ENCODE measurements around the gene PARP8.
A peak's percentile ranks its signal among the peaks of the same experiment; 100 is the strongest.
"Not testable (repeated sequence)": the region's sequence is repeated elsewhere in the genome, so short reads cannot be mapped to it uniquely, and the experiment has no call there.

The PARP8 gene

DNA sequence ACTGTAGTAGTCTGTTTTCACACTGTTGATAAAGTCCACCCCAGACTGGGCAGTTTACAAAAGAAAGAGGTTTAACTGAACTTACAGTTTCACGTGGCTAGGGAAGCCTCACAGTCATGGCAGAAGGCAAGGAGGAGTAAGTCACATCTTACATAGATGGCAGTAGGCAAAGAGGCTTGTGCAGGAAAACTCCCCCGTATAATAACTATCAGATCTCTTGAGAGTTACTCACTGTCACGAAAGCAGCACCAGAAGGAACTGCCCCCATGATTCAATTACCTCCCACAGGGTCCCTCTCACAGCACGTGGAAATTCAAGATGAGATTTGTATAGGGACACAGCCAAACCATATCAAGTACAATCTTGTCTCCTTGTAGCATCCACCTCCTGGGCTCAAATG lies 21.1 kb downstream of the PARP8 start:
- no peak for DNase-seq

GRCh38 chr5:50691399-50692016 lies 25.1 kb downstream of the PARP8 start:
- DNase-seq = no peak

GRCh38 chr5:50694027-50694590 lies 27.7 kb downstream of the PARP8 start:
- no peak for DNase-seq

DNA sequence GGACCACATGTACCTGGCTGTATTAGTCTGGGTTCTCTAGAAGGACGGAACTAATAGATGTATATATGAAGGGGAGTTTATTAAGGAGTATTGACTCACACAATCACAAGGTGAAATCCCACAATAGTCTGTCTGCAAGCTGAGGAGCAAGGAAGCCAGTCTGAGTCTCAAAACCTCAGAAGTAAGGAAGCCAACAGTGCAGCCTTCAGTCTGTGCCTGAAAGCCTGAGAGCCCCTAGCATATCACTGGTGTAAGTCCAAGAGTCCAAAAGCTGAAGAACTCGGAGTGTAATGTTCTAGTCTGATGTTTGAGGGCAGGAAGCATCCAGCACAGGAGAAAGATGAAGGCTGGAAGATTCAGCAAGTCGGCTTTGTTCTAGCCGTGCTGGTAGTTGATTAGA lies 28.2 kb downstream of the PARP8 start:
- DNase-seq = not testable (repeated sequence)

DNA sequence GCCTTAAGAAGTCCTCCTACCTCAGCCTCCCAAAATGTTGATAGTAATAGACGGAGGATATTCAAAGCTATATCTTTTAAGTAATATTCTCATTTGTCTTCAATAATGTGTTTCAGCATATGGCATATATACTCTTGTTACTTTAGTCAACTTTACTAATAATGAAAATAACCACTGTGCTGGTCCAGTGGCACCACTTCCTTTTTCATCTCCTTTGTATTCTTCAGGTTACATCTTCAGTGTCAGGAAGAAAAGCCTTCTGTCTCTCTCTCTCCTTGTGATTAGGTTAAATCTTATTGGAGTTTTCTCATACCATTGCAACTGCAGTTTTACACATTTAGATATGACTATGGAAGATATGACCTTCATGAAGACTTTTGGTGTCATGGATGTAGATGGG lies 31.3 kb downstream of the PARP8 start:
- DNase-seq = no peak

GRCh38 chr5:50699737-50700136 lies 33.3 kb downstream of the PARP8 start:
- peak; percentile 20 for DNase-seq

GRCh38 chr5:50700706-50701105 lies 34.3 kb downstream of the PARP8 start:
- DNase-seq = no peak

DNA sequence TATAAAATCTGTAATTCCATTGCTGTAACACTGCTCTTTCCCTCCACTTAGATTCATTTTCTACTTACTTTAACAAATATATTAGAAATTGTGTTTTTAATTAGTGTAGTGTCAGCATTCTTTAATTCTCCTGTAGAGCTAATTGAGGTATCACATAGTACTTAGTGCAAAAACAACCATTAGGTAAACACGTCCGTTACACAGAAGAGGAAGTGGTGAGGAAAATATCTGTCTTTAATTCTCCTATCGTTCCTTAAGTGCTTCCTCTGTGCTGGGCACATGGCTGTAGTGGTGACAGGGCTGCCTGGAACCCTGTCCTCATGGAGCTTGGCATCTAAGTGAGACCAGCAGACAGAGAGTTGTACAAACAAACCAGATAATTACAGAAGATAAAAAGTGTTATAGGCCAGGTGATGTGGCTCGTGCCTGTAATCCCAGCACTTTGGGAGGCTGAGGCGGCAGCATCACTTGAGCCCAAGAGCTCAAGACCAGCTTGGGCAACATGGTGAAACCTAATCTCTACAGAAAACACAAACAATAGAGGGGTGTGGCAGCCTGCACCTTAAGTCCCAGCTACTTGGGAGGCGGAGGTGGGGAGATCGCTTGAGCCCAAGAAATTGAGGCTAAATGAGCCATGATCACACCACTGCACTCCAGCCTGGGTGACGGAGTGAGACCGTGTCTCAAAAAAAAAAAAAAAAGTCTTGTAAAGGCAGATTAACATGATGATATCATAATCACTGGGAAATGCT lies 36.4 kb downstream of the PARP8 start:
- no peak for DNase-seq

GRCh38 chr5:50703367-50703666 lies 36.9 kb downstream of the PARP8 start:
- DNase-seq = no peak

DNA sequence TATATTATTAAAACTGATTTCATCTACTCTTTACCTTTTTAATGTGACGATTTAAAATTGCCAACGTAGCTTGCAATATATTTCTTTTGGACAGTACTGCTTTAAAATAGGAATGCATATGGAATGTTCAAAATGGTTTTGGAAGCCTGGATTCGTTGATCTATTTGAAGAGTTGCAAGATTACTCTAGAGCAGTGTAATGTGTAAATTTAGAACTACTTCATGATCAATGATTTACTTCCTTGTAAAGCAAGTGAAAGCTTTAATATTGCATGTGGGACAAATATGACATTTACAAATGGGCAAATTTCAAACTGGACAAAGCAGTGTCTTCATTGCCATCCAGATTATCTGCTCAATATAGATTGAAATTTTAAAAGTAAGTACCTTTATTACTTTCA lies 38.3 kb downstream of the PARP8 start:
- no peak for DNase-seq

GRCh38 chr5:50709471-50709870 lies 43.0 kb downstream of the PARP8 start:
- DNase-seq = peak; percentile 77

GRCh38 chr5:50710838-50711237 lies 44.4 kb downstream of the PARP8 start:
- no peak for DNase-seq

GRCh38 chr5:50711280-50711679 lies 44.8 kb downstream of the PARP8 start:
- no peak for DNase-seq

- DNase-seq = no peak
Measured at GRCh38 chr5:50712479-50712878, 46.0 kb downstream of the PARP8 start.

DNA sequence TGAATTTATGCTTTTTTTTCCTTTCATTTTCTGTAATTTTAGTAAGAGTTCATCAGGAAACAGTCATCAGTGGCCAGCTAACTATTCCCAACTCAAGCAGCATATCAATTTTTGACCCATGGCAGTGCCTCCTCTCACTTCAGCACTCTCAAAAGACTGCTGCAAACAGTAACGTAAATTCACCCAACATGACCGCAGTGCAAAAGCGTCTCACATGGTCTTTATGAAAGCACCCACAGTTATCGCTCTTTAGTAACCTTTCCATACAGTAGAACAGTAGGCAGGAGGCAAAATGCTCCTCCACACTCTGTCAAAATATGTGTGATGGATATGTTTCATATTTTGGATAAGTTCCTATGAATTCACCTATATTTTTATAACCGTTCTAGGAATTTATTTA lies 48.6 kb downstream of the PARP8 start:
- no peak for DNase-seq

DNA sequence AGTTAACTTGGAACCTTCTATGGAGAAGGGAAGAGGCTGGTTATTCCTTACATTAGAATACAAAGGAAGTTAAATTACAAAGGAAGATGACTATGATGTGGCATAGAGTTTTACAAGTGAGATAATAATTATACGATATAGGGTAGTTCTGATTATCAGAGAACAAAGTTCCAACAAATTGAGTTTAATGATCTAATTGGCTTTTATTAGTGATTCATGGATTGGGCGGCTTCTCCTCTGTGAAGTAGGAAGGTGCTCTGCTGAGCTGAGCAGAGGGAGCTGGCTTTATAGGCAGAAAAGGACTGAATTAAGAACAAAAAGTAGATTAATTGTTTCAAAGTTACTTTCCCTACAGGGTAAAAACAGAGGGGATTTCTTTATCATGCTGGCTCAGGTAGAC lies 49.7 kb downstream of the PARP8 start:
- DNase-seq = no peak

- no peak for DNase-seq
Measured at GRCh38 chr5:50717651-50718050, 51.2 kb downstream of the PARP8 start.

GRCh38 chr5:50720061-50720710 lies 53.7 kb downstream of the PARP8 start:
- DNase-seq = no peak

GRCh38 chr5:50722223-50722622 lies 55.8 kb downstream of the PARP8 start:
- DNase-seq = no peak

GRCh38 chr5:50724262-50724661 lies 57.8 kb downstream of the PARP8 start:
- DNase-seq = no peak

- no peak for DNase-seq
Measured at GRCh38 chr5:50725800-50726474, 59.5 kb downstream of the PARP8 start.

DNA sequence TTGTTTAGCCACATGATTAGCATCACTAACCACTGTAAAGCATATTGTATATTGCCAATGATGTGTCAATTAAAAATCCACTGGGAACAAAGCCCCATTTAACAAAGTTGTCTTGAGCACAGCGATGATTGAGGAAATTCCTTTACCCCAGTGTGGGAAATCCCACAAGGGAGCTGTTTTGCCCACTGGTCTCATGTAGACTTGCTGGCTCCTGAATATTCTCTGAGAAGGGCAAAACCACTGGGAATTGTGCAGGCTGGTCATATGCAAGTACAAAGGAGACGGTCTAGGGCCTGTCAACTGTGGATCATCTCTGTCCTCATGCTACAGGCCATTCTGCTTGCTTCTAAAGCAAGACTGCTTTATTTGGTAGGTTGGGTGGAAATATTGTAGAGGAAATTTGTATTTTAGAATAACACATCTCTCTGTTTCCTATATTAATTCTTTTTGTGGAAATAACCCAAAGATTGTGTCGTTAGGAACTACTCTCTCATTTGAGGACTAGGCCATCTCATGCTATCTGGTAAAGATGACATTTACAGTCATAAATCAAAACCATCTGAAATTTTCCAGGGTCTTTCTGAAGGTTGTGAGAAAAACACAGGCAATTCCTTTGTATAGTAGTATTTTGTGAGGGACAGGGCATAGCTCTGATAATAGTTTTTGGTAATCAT lies 60.2 kb downstream of the PARP8 start:
- DNase-seq = no peak

- DNase-seq = no peak
Measured at GRCh38 chr5:50727149-50727496, 60.7 kb downstream of the PARP8 start.
